ENCODE results near the gene MYO1D. TPM values are rescaled to one million over a fixed set of nuclear protein-coding genes. Genes with fewer than 3 reads are reported as not detected.

MYO1D gene
- total RNA-seq, 1 donor, result 94.0 TPM

- H3K4me3 ChIP-seq (ENCODE audit: low read depth, low read length), result no peak overlapping the region
- peak; percentile 1 for DNase-seq (ENCODE audit: low read depth)
- TF ChIP-seq CTCF (IDR thresholded peaks at IDR 0.05; ENCODE audit: insufficient read depth, low read length), result no peak
These were observed 205.0 kb downstream of the MYO1D start for GRCh38 chr17:32671896-32672295.

GRCh38 chr17:32664936-32665583 lies 211.9 kb downstream of the MYO1D start:
- H3K4me3 ChIP-seq (ENCODE audit: low read depth, low read length), result no peak overlapping the region
- TF ChIP-seq CTCF (IDR thresholded peaks at IDR 0.05; ENCODE audit: insufficient read depth, low read length), result no peak
- DNase-seq (ENCODE audit: low read depth), result no peak

- no peak overlapping the region for H3K4me3 ChIP-seq (ENCODE audit: low read depth, low read length)
- no peak for DNase-seq (ENCODE audit: low read depth)
- no peak for TF ChIP-seq CTCF (IDR thresholded peaks at IDR 0.05; ENCODE audit: insufficient read depth, low read length)
These were observed 216.4 kb downstream of the MYO1D start for GRCh38 chr17:32660496-32660985.

- no peak overlapping the region for H3K4me3 ChIP-seq (ENCODE audit: low read depth, low read length)
- peak; percentile 98 for TF ChIP-seq CTCF (IDR thresholded peaks at IDR 0.05; ENCODE audit: insufficient read depth, low read length)
- DNase-seq (ENCODE audit: low read depth), result peak; percentile 65
These were observed 217.5 kb downstream of the MYO1D start for GRCh38 chr17:32659419-32659842.

GRCh38 chr17:32658470-32659418 lies 218.2 kb downstream of the MYO1D start:
- H3K4me3 ChIP-seq (ENCODE audit: low read depth, low read length), result no peak overlapping the region
- no peak for TF ChIP-seq CTCF (IDR thresholded peaks at IDR 0.05; ENCODE audit: insufficient read depth, low read length)
- no peak for DNase-seq (ENCODE audit: low read depth)

- no peak overlapping the region for H3K4me3 ChIP-seq (ENCODE audit: low read depth, low read length)
- TF ChIP-seq CTCF (IDR thresholded peaks at IDR 0.05; ENCODE audit: insufficient read depth, low read length), result no peak
- no peak for DNase-seq (ENCODE audit: low read depth)
These were observed 220.0 kb downstream of the MYO1D start for GRCh38 chr17:32656886-32657285.
